Nephron (organoid): ENCODE measurements around the gene UCK1.

Experiments used
- H3K27ac Mint-ChIP-seq, 3 experiments: 2 replicates each; pipeline ENCODE4 v1.8.0; 2020; ENCODE audit warnings: mixed read lengths in 3 of 3, mild to moderate bottlenecking in 2 of 3, moderate library complexity in 1 of 3
- H3K27me3 Mint-ChIP-seq: 2 replicates; pipeline ENCODE4 v1.8.0; 2021; ENCODE audit warnings: low read depth, mild to moderate bottlenecking, moderate library complexity, mixed read lengths
- H3K36me3 Mint-ChIP-seq: 2 replicates; pipeline ENCODE4 v1.8.0; 2020; ENCODE audit warnings: low read depth, mixed read lengths
- H3K4me1 Mint-ChIP-seq: 2 replicates; pipeline ENCODE4 v1.8.0; 2020; ENCODE audit warnings: mixed read lengths
- H3K4me3 Mint-ChIP-seq, 3 experiments: 2 replicates each; pipeline ENCODE4 v1.8.0; 2020; ENCODE audit warnings: mild to moderate bottlenecking in 3 of 3, mixed read lengths in 3 of 3, moderate library complexity in 2 of 3
- H3K9me3 Mint-ChIP-seq: 2 replicates; pipeline ENCODE4 v1.8.0; 2020; ENCODE audit warnings: mixed read lengths
- CTCF ChIP-seq, 3 experiments: fragments of 200-600 bp; sonication (generic); IDR thresholded peaks; one replicate each; pipeline ENCODE4 v1.5.0; 2021; ENCODE audit warnings: antibody characterized with exemption in 3 of 3; ENCODE audit not compliant: unreplicated experiment in 3 of 3

The UCK1 gene

GRCh38 chr9:131530920-131531832, at the start of gene UCK1:
UCK1 (minus strand) TSS chr9:131531263; CDS start chr9:131531174, 89 bp downstream.
- no peak for TF ChIP-seq CTCF (IDR thresholded peaks at IDR 0.05; ENCODE audit: unreplicated experiment in 3 of 3)
- H3K9me3 Mint-ChIP-seq, result no peaks in the 10 kb centered on the region
- peak within 1 kb of the TSS in 2 of 3 experiments; percentile 55 to 77 for H3K27ac Mint-ChIP-seq
- peak within 1 kb of the TSS; percentile 88 to 89 (median 88) for H3K4me3 Mint-ChIP-seq
- peaks cover 8% of the 10 kb centered on the region for H3K4me1 Mint-ChIP-seq
- H3K27me3 Mint-ChIP-seq, result no peaks in the 10 kb centered on the region
- H3K36me3 Mint-ChIP-seq, result peaks cover 23% of the 10 kb centered on the region

- no peak overlapping the region for H3K27ac Mint-ChIP-seq
- H3K4me3 Mint-ChIP-seq, result no peak overlapping the region
- no peak for TF ChIP-seq CTCF (IDR thresholded peaks at IDR 0.05; ENCODE audit: unreplicated experiment in 3 of 3)
- H3K36me3 Mint-ChIP-seq, result peaks cover 30% of the 10 kb centered on the region
- H3K4me1 Mint-ChIP-seq, result peaks cover 16% of the 10 kb centered on the region
- no peaks in the 10 kb centered on the region for H3K9me3 Mint-ChIP-seq
- H3K27me3 Mint-ChIP-seq, result peaks cover 4% of the 10 kb centered on the region
These were observed 49.3 kb upstream of the UCK1 start for GRCh38 chr9:131580358-131580757.

GRCh38 chr9:131579789-131580211, 48.7 kb upstream of the UCK1 start:
- peaks cover 4% of the 10 kb centered on the region for H3K27me3 Mint-ChIP-seq
- TF ChIP-seq CTCF (IDR thresholded peaks at IDR 0.05; ENCODE audit: unreplicated experiment in 3 of 3), result no peak
- H3K9me3 Mint-ChIP-seq, result no peaks in the 10 kb centered on the region
- no peak overlapping the region for H3K4me3 Mint-ChIP-seq
- peaks cover 16% of the 10 kb centered on the region for H3K4me1 Mint-ChIP-seq
- peak overlapping the region in 2 of 3 experiments; percentile 12 to 20 for H3K27ac Mint-ChIP-seq
- peaks cover 26% of the 10 kb centered on the region for H3K36me3 Mint-ChIP-seq

GRCh38 chr9:131578731-131579504, 47.9 kb upstream of the UCK1 start:
- H3K4me1 Mint-ChIP-seq, result peaks cover 16% of the 10 kb centered on the region
- H3K27ac Mint-ChIP-seq, result peak overlapping the region; percentile 12 to 49 (median 20)
- no peak overlapping the region for H3K4me3 Mint-ChIP-seq
- H3K36me3 Mint-ChIP-seq, result peaks cover 26% of the 10 kb centered on the region
- peaks cover 4% of the 10 kb centered on the region for H3K27me3 Mint-ChIP-seq
- TF ChIP-seq CTCF (IDR thresholded peaks at IDR 0.05; ENCODE audit: unreplicated experiment in 3 of 3), result no peak
- no peaks in the 10 kb centered on the region for H3K9me3 Mint-ChIP-seq

- peaks cover 16% of the 10 kb centered on the region for H3K4me1 Mint-ChIP-seq
- no peaks in the 10 kb centered on the region for H3K9me3 Mint-ChIP-seq
- no peak for TF ChIP-seq CTCF (IDR thresholded peaks at IDR 0.05; ENCODE audit: unreplicated experiment in 3 of 3)
- H3K4me3 Mint-ChIP-seq, result no peak overlapping the region
- peaks cover 23% of the 10 kb centered on the region for H3K36me3 Mint-ChIP-seq
- H3K27me3 Mint-ChIP-seq, result no peaks in the 10 kb centered on the region
- peak overlapping the region; percentile 73 to 88 (median 77) for H3K27ac Mint-ChIP-seq
These were observed 47.0 kb upstream of the UCK1 start for GRCh38 chr9:131578021-131578420.
